Stimulated activated CD4-positive, alpha-beta T cell treated with anti-CD3 and anti-CD28 coated beads, Interleukin-1b, Interleukin-23, amount 100 ng/mL, for 48 hours (primary cell): ENCODE data around the gene FAF1.

Experiments
- DNase-seq: peaks from one replicate; pipeline ENCODE4 v3.0.0-alpha.2; 2020

Gene FAF1

GRCh38 chr1:50611675-50612074 is 348.4 kb downstream of the FAF1 start:
- no peak for DNase-seq

- no peak for DNase-seq
Measured at GRCh38 chr1:50610563-50610962, 349.5 kb downstream of the FAF1 start.

GRCh38 chr1:50609508-50609907 is 350.6 kb downstream of the FAF1 start:
- DNase-seq: no peak

GRCh38 chr1:50605186-50605875 is 354.7 kb downstream of the FAF1 start:
- DNase-seq: no peak

GRCh38 chr1:50604580-50604979 is 355.5 kb downstream of the FAF1 start:
- DNase-seq: no peak

GRCh38 chr1:50603274-50604271 is 356.5 kb downstream of the FAF1 start:
- DNase-seq: no peak

GRCh38 chr1:50599546-50599945 is 360.5 kb downstream of the FAF1 start:
- DNase-seq: no peak

GRCh38 chr1:50595874-50596273 is 364.2 kb downstream of the FAF1 start:
- no peak for DNase-seq

- no peak for DNase-seq
Measured at GRCh38 chr1:50593515-50593914, 366.6 kb downstream of the FAF1 start.

GRCh38 chr1:50591598-50591997 is 368.5 kb downstream of the FAF1 start:
- no peak for DNase-seq

GRCh38 chr1:50582346-50582745 is 377.7 kb downstream of the FAF1 start:
- DNase-seq: no peak

- no peak for DNase-seq
Measured at GRCh38 chr1:50570066-50570468, 390.0 kb downstream of the FAF1 start.

GRCh38 chr1:50568782-50569181 is 391.3 kb downstream of the FAF1 start:
- DNase-seq: no peak

- no peak for DNase-seq
Measured at GRCh38 chr1:50566405-50566804, 393.7 kb downstream of the FAF1 start.

GRCh38 chr1:50564417-50564816 is 395.6 kb downstream of the FAF1 start:
- DNase-seq: no peak

GRCh38 chr1:50562106-50562505 is 398.0 kb downstream of the FAF1 start:
- no peak for DNase-seq

- DNase-seq: no peak
Measured at GRCh38 chr1:50559421-50559820, 400.6 kb downstream of the FAF1 start.

- DNase-seq: no peak
Measured at GRCh38 chr1:50553921-50554320, 406.1 kb downstream of the FAF1 start.

- DNase-seq: no peak
Measured at GRCh38 chr1:50548243-50548642, 411.8 kb downstream of the FAF1 start.

- no peak for DNase-seq
Measured at GRCh38 chr1:50542362-50542761, 417.7 kb downstream of the FAF1 start.

- DNase-seq: no peak
Measured at GRCh38 chr1:50538476-50538875, 421.6 kb downstream of the FAF1 start.

GRCh38 chr1:50531601-50532000 is 428.5 kb downstream of the FAF1 start:
- no peak for DNase-seq

- no peak for DNase-seq
Measured at GRCh38 chr1:50531027-50531426, 429.0 kb downstream of the FAF1 start.

- DNase-seq: no peak
Measured at GRCh38 chr1:50529510-50529909, 430.6 kb downstream of the FAF1 start.
